ENCODE measurements around the gene RPH3AL. TPM values are rescaled to one million over a fixed set of nuclear protein-coding genes. Genes with fewer than 3 reads are reported as not detected.

Gene RPH3AL
- total and polyA plus RNA-seq, 2 donors from 2014 or later: 18.1 to 55.9 TPM

- TF ChIP-seq, protein P1, sequence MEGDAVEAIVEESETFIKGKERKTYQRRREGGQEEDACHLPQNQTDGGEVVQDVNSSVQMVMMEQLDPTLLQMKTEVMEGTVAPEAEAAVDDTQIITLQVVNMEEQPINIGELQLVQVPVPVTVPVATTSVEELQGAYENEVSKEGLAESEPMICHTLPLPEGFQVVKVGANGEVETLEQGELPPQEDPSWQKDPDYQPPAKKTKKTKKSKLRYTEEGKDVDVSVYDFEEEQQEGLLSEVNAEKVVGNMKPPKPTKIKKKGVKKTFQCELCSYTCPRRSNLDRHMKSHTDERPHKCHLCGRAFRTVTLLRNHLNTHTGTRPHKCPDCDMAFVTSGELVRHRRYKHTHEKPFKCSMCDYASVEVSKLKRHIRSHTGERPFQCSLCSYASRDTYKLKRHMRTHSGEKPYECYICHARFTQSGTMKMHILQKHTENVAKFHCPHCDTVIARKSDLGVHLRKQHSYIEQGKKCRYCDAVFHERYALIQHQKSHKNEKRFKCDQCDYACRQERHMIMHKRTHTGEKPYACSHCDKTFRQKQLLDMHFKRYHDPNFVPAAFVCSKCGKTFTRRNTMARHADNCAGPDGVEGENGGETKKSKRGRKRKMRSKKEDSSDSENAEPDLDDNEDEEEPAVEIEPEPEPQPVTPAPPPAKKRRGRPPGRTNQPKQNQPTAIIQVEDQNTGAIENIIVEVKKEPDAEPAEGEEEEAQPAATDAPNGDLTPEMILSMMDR (IDR thresholded peaks at IDR 0.05; ENCODE audit: borderline replicate concordance, extremely low read depth, insufficient read depth): no peak
- Histone ChIP-seq H3K27ac (ENCODE audit: low read depth in 2 of 2, low read length in 2 of 2) (no peak overlapping the region), H3K9me3 (ENCODE audit: control insufficient read depth in 2 of 3, insufficient read depth in 1 of 3, low read length in 3 of 3) (no peaks in the 10 kb centered on the region), H3K27me3 (ENCODE audit: control insufficient read depth, insufficient read depth, low read length) (no peaks in the 10 kb centered on the region), H3K4me1 (ENCODE audit: control insufficient read depth in 2 of 3, insufficient read depth in 2 of 3, low read depth in 1 of 3, low read length in 3 of 3) (peaks cover 0 to 3% (median 2%) of the 10 kb centered on the region in 3 donors), H3K4me3 (ENCODE audit: low read length in 3 of 3) (no peak overlapping the region), H3K9ac (ENCODE audit: low read length in 3 of 3) (no peak overlapping the region), H3K36me3 (ENCODE audit: control insufficient read depth in 2 of 3, insufficient read depth in 3 of 3, low read length in 3 of 3) (no peaks in the 10 kb centered on the region)
- FAIRE-seq: no peak
- DNase-seq: peak in 1 of 5 donors; percentile 16
- intact Hi-C loops (cut with DNase I): no loop called here
These were observed 167.0 kb downstream of the RPH3AL start for GRCh38 chr17:185445-186138.

GRCh38 chr17:183021-183420, 169.6 kb downstream of the RPH3AL start:
- Histone ChIP-seq H3K27me3 (ENCODE audit: control insufficient read depth, insufficient read depth, low read length) (no peaks in the 10 kb centered on the region), H3K9ac (ENCODE audit: low read length in 3 of 3) (no peak overlapping the region), H3K36me3 (ENCODE audit: control insufficient read depth in 2 of 3, insufficient read depth in 3 of 3, low read length in 3 of 3) (no peaks in the 10 kb centered on the region), H3K27ac (ENCODE audit: low read depth in 2 of 2, low read length in 2 of 2) (no peak overlapping the region), H3K4me1 (ENCODE audit: control insufficient read depth in 2 of 3, insufficient read depth in 2 of 3, low read depth in 1 of 3, low read length in 3 of 3) (peaks cover 0 to 3% (median 2%) of the 10 kb centered on the region in 3 donors), H3K9me3 (ENCODE audit: control insufficient read depth in 2 of 3, insufficient read depth in 1 of 3, low read length in 3 of 3) (no peaks in the 10 kb centered on the region), H3K4me3 (ENCODE audit: low read length in 3 of 3) (no peak overlapping the region)
- no peak for FAIRE-seq
- DNase-seq: no peak
- TF ChIP-seq, protein P1 (IDR thresholded peaks at IDR 0.05; ENCODE audit: borderline replicate concordance, extremely low read depth, insufficient read depth): no peak
- intact Hi-C loops (cut with DNase I): no loop called here

- intact Hi-C loops (cut with DNase I): no loop called here
- Histone ChIP-seq H3K27me3 (ENCODE audit: control insufficient read depth, insufficient read depth, low read length) (no peaks in the 10 kb centered on the region), H3K9ac (ENCODE audit: low read length in 3 of 3) (no peak overlapping the region), H3K9me3 (ENCODE audit: control insufficient read depth in 2 of 3, insufficient read depth in 1 of 3, low read length in 3 of 3) (no peaks in the 10 kb centered on the region), H3K27ac (ENCODE audit: low read depth in 2 of 2, low read length in 2 of 2) (peak overlapping the region in 1 of 2 donors; percentile 16), H3K36me3 (ENCODE audit: control insufficient read depth in 2 of 3, insufficient read depth in 3 of 3, low read length in 3 of 3) (no peaks in the 10 kb centered on the region), H3K4me3 (ENCODE audit: low read length in 3 of 3) (peak overlapping the region; percentile 32 to 41 (median 39)), H3K4me1 (ENCODE audit: control insufficient read depth in 2 of 3, insufficient read depth in 2 of 3, low read depth in 1 of 3, low read length in 3 of 3) (peaks cover 0 to 3% (median 2%) of the 10 kb centered on the region in 3 donors)
- peak; percentile 63 to 88 (median 80) for DNase-seq
- TF ChIP-seq, protein P1 (IDR thresholded peaks at IDR 0.05; ENCODE audit: borderline replicate concordance, extremely low read depth, insufficient read depth): no peak
- no peak for FAIRE-seq
These were observed 170.4 kb downstream of the RPH3AL start for GRCh38 chr17:182050-182751.
